MM.1S (cell line): ENCODE measurements around the gene LINC01488.

ENCODE experiments used
- EZH2 ChIP-seq: fragments of 300-600 bp; sonication (generic); optimal IDR thresholded peaks from 2 replicates; pipeline ENCODE3; 2017; ENCODE audit warnings: low read depth, mild to moderate bottlenecking, antibody characterized with exemption, low read length, mixed read lengths
- EZH2phosphoT487 ChIP-seq: fragments of 300-600 bp; sonication (generic); IDR thresholded peaks from 2 replicates; pipeline ENCODE4 v1.6.1; 2018; ENCODE audit warnings: antibody characterized with exemption, low read length
- TF ChIP-seq, protein P1 (sequence below): fragments of 300-600 bp; sonication (generic); IDR thresholded peaks from 2 replicates; pipeline ENCODE4 v1.5.1; 2016; ENCODE audit warnings: antibody characterized with exemption, low read length, mixed read lengths

DNA sequence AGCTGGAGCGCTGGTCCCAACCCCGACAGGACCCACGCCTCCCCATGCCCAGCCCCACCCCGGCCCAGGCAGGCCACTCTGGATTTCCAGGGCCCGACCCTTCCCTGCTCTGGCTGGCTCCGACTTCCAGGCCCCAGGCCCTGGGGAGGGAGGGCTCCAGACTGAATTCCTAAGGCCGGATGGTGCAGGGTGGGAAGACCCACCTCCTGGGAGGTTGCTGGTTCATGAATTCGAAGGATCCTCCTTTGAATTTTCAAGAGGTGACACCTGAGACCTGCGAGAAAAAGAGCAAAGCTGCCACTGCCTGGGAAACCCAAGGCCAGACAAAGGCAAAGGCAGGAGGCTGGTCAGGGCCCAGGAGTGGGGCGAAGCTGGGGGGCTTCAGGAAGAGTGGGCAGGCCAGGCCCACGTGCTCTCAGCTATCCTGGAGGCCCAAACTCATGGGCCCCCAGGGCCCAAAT is 47.0 kb upstream of the LINC01488 start:
- TF ChIP-seq, protein P1, sequence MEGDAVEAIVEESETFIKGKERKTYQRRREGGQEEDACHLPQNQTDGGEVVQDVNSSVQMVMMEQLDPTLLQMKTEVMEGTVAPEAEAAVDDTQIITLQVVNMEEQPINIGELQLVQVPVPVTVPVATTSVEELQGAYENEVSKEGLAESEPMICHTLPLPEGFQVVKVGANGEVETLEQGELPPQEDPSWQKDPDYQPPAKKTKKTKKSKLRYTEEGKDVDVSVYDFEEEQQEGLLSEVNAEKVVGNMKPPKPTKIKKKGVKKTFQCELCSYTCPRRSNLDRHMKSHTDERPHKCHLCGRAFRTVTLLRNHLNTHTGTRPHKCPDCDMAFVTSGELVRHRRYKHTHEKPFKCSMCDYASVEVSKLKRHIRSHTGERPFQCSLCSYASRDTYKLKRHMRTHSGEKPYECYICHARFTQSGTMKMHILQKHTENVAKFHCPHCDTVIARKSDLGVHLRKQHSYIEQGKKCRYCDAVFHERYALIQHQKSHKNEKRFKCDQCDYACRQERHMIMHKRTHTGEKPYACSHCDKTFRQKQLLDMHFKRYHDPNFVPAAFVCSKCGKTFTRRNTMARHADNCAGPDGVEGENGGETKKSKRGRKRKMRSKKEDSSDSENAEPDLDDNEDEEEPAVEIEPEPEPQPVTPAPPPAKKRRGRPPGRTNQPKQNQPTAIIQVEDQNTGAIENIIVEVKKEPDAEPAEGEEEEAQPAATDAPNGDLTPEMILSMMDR: no peak
- no peak for TF ChIP-seq EZH2
- no peak for TF ChIP-seq EZH2phosphoT487
